Measurements from ENCODE around the gene SLC16A13.
"Not testable (repeated sequence)": the region's sequence is repeated elsewhere in the genome, so short reads cannot be mapped to it uniquely, and the experiment has no call there.

SLC16A13 gene

DNA sequence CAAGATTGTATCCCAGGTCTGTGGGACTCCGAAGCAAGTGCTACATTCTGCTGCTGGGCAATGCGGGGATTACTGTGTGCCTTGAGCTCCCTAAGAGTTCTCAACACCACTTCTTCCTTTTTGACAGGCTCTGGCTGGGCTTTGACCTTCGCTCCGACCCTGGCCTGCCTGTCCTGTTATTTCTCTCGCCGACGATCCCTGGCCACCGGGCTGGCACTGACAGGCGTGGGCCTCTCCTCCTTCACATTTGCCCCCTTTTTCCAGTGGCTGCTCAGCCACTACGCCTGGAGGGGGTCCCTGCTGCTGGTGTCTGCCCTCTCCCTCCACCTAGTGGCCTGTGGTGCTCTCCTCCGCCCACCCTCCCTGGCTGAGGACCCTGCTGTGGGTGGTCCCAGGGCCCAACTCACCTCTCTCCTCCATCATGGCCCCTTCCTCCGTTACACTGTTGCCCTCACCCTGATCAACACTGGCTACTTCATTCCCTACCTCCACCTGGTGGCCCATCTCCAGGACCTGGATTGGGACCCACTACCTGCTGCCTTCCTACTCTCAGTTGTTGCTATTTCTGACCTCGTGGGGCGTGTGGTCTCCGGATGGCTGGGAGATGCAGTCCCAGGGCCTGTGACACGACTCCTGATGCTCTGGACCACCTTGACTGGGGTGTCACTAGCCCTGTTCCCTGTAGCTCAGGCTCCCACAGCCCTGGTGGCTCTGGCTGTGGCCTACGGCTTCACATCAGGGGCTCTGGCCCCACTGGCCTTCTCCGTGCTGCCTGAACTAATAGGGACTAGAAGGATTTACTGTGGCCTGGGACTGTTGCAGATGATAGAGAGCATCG, 2.4 kb downstream of the SLC16A13 start:
- peak overlapping the region; percentile 95 for H3K4me3 Mint-ChIP-seq
- peaks cover 26% of the 10 kb centered on the region for H3K36me3 Mint-ChIP-seq
- peak overlapping the region; percentile 65 for H3K27ac Mint-ChIP-seq
- H3K9me3 Mint-ChIP-seq, result no peaks in the 10 kb centered on the region
- no peak for ATAC-seq
- DNase-seq (ENCODE audit: low spot score in 2 of 2), result no peak
- H3K4me1 Mint-ChIP-seq, result peaks cover 65% of the 10 kb centered on the region

DNA sequence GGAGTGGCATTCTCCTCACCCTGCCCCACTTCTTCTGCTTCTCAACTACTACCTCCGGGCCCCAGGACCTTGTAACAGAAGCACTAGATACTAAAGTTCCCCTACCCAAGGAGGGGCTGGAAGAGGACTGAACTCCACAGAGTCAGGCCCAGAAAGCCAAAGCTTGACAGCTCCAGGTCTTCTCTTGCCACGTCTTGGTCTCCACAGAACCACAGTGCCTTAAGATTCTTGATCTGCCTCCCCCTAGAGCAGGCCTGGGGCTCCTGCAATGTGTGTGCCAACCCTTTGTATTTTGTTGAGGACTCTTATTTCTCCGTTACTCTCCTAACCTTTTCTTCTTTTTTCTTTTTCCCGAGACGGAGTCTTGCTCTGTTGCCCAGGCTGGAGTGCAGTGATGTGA, 4.0 kb downstream of the SLC16A13 start:
- peaks cover 55% of the 10 kb centered on the region for H3K4me1 Mint-ChIP-seq
- DNase-seq (ENCODE audit: low spot score in 2 of 2), result no peak
- no peak overlapping the region for H3K4me3 Mint-ChIP-seq
- no peaks in the 10 kb centered on the region for H3K9me3 Mint-ChIP-seq
- ATAC-seq, result no peak
- peak overlapping the region; percentile 78 for H3K27ac Mint-ChIP-seq
- peaks cover 26% of the 10 kb centered on the region for H3K36me3 Mint-ChIP-seq

GRCh38 chr17:7041607-7042500, 6.0 kb downstream of the SLC16A13 start:
- ATAC-seq, result peak; percentile 48
- H3K4me1 Mint-ChIP-seq, result peaks cover 47% of the 10 kb centered on the region
- peaks cover 16% of the 10 kb centered on the region for H3K36me3 Mint-ChIP-seq
- H3K9me3 Mint-ChIP-seq, result no peaks in the 10 kb centered on the region
- H3K4me3 Mint-ChIP-seq, result peak overlapping the region; percentile 78
- peak overlapping the region; percentile 93 for H3K27ac Mint-ChIP-seq
- DNase-seq (ENCODE audit: low spot score in 2 of 2), result peak in 1 of 2 donors; percentile 26

DNA sequence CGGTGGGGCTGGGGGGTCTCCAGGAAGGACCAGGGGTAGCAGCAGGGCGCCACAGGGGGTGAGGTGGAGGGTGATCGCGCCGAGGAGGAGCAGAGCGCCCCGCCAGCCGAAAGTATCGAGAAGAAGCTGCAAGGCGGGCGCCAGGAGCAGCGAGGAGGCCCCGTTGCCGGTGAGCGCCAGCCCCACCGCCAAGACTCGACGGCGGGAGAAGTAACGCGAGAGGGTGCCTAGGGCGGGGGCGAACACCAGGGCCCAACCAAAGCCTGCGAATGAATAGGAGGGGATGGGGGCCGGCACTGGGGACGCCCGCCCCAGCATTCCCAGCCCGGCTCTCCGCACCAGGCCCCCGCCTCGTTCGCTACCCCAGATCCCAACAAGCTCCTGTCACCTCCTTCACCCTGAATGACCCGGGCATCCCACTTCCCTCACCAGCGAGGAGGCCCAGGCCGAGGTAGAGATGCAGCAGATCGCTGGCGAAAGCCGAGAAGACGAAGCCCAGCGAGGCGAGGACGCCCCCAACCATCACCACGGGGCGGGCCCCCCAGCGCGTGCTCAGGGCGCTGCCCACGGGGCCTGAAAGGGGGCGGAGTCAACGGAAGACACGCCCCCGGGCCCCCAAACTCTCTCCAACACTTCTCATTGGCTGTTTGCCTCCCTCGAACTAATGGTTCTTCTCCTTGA, 6.8 kb downstream of the SLC16A13 start:
- peak overlapping the region; percentile 78 for H3K4me3 Mint-ChIP-seq
- ATAC-seq (peak; percentile 55), DNase-seq (ENCODE audit: low spot score in 2 of 2) (peak; percentile 40 to 74)
- peaks cover 49% of the 10 kb centered on the region for H3K4me1 Mint-ChIP-seq
- no peaks in the 10 kb centered on the region for H3K9me3 Mint-ChIP-seq
- H3K27ac Mint-ChIP-seq, result peak overlapping the region; percentile 93
- H3K36me3 Mint-ChIP-seq, result peaks cover 19% of the 10 kb centered on the region

DNA sequence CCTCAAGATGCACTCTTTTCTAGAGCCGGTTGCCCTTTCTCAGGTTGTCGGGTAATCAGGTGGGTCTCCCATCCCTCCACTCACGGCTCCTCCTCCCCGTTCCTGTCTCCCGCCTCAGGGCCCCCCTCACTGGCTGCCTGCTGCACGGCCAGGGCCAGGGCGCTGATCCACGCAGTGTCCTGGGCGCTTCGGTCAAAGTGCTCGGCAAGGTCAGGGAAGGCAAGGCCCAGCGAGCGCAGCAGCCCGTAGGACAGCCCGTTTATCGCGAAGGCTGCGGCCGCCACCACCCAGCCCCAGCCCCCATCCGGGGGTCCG, 7.3 kb downstream of the SLC16A13 start:
- Mint-ChIP-seq H3K36me3 (peaks cover 23% of the 10 kb centered on the region), H3K4me1 (peaks cover 47% of the 10 kb centered on the region), H3K27ac (peak overlapping the region; percentile 93), H3K4me3 (peak overlapping the region; percentile 78), H3K9me3 (no peaks in the 10 kb centered on the region)
- DNase-seq (ENCODE audit: low spot score in 2 of 2) (no peak), ATAC-seq (peak; percentile 0)

DNA sequence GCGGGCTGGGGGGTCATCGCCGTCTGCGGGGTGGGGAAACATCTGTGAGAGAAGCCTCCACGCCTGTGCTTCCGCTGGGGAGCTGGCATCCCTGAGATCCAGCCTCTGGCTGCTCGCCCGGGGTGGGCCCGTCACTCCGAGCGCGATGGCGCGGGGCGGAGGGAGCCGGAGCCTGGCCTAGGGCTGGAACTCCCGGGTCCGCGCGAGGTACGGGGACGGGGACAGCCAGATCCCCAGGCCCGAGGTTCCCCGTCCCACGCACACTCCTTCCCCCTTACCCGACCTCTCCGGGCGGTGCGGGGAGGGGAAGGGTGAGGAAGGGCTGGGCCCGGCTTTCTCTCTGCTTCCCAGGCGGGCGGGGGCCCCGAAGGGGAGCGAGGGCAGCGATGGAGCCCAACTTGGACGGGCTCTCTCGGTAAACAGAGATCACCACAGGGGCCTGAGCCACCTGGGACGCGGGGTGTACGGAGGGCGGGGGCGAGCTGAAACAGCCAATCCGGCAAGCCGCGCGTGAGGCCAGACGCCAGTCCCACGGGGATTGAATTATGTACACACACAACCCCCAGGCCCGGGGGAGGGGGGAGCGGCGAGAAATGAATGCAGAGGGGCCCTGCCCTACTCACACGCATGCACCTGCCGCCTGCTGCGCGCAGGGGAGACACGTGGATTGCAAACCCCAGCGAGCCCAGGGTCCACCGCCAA, 7.8 kb downstream of the SLC16A13 start, which contains the start of gene SLC16A11:
Gene SLC16A11, minus strand, starts transcription at position 596 of the 702 bp plus-strand sequence. Its CDS starts 579 bp downstream, at position 17.
- peaks cover 42% of the 10 kb centered on the region for H3K4me1 Mint-ChIP-seq
- ATAC-seq (peak; percentile 2), DNase-seq (ENCODE audit: low spot score in 2 of 2) (peak; percentile 25 to 67)
- H3K36me3 Mint-ChIP-seq, result peaks cover 19% of the 10 kb centered on the region
- H3K4me3 Mint-ChIP-seq, result peak within 1 kb of the TSS; percentile 78
- peak within 1 kb of the TSS; percentile 93 for H3K27ac Mint-ChIP-seq
- H3K9me3 Mint-ChIP-seq, result no peaks in the 10 kb centered on the region

- ATAC-seq (no peak), DNase-seq (ENCODE audit: low spot score in 2 of 2) (no peak)
- Mint-ChIP-seq H3K4me3 (peak overlapping the region; percentile 80), H3K27ac (peak overlapping the region; percentile 92), H3K4me1 (peaks cover 44% of the 10 kb centered on the region), H3K36me3 (peaks cover 24% of the 10 kb centered on the region), H3K9me3 (no peaks in the 10 kb centered on the region)
These were observed 9.8 kb downstream of the SLC16A13 start for GRCh38 chr17:7045492-7046126.

DNA sequence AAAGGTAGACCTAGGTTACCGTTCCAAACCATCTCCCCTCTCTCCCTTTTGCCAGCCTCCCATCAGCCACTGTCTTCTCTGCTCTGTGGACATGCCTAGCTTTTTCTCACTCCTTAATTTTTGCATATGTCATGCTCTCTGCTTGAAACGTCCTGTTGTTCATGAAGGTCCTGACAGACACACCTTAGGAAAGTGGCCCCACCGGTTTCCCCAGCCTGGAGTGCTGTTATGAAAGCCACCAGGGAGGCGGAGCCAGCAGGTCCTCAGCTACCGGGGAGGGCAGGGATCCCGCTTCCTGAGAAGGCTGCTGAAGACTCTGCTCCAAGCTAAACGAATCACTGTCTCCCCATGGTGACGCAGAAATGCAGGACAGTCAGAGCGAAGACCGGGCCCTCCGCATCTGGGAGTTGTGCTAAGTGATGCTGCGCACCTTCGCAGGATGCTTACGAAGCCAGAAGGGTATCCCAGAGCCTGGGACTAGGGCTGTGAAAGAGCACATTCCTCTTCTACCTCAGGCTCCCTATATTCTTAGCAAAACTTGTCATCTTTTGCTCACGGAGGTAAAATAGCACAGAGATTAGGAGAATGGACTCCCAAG, 10.4 kb downstream of the SLC16A13 start:
- peak; percentile 19 for ATAC-seq
- H3K4me3 Mint-ChIP-seq, result peak overlapping the region; percentile 80
- DNase-seq (ENCODE audit: low spot score in 2 of 2), result peak in 1 of 2 donors; percentile 66
- peaks cover 41% of the 10 kb centered on the region for H3K4me1 Mint-ChIP-seq
- H3K9me3 Mint-ChIP-seq, result no peaks in the 10 kb centered on the region
- H3K27ac Mint-ChIP-seq, result peak overlapping the region; percentile 92
- peaks cover 18% of the 10 kb centered on the region for H3K36me3 Mint-ChIP-seq

DNA sequence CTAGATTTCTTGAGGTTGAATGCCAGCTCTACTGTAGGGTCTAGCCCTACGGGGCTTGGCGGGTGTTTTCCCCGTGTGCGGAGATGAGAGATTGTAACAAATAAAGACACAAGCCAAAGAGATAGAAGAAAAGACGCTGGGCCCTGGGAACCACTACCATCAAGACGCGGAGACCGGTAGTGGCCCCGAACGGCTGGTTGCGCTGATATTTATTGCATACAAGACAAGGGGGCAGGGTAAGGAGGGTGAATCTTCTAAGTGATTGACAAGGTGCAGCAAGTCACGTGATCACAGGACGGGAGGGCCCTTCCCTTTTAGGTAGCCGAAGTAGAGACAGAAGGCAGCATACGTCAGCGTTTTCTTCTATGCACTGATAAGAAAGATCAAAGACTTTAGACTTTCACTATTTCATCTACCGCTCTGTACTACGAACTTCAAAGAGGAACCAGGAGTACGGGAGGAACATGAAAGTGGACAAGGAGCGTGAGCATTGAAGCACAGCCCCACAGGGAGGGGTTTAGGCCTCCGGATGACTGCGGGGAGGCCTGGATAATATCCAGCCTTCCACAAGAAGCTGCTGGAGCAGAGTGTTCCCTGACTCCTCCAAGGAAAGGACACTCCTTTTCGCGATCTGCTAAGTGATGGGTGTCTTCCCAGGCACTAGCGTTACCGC, 11.0 kb downstream of the SLC16A13 start:
- ATAC-seq (peak; percentile 19), DNase-seq (ENCODE audit: low spot score in 2 of 2) (peak; percentile 36 to 80)
- Mint-ChIP-seq H3K36me3 (peaks cover 17% of the 10 kb centered on the region), H3K27ac (peak overlapping the region; percentile 92), H3K4me3 (peak overlapping the region; percentile 80), H3K4me1 (peaks cover 35% of the 10 kb centered on the region)
- not testable (repeated sequence) for H3K9me3 Mint-ChIP-seq

DNA sequence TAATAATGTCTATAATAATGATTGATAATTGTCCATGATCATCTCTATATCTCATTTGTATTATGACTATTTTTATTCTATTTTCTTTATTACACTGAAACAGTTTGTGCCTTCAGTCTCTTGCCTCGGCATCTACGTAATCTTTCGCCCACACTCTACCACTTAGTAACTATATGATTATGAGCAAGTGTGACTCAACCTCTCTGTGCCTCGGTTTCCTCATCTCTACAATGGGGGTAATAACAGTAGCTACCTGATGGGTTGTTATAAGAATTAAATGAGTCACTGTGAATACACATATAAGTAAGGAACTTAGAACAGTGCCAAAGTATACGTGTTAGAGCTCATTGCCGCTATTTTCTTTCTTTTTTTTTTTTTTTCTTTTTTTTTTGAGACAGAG, 11.8 kb downstream of the SLC16A13 start:
- Mint-ChIP-seq H3K36me3 (peaks cover 17% of the 10 kb centered on the region), H3K4me1 (peaks cover 32% of the 10 kb centered on the region), H3K27ac (peak overlapping the region; percentile 92), H3K9me3 (no peaks in the 10 kb centered on the region), H3K4me3 (peak overlapping the region; percentile 80)
- no peak for DNase-seq (ENCODE audit: low spot score in 2 of 2)
- ATAC-seq, result peak; percentile 81

- Mint-ChIP-seq H3K9me3 (no peaks in the 10 kb centered on the region), H3K36me3 (peaks cover 17% of the 10 kb centered on the region), H3K4me1 (peaks cover 32% of the 10 kb centered on the region), H3K27ac (no peak overlapping the region), H3K4me3 (no peak overlapping the region)
- ATAC-seq, result no peak
- DNase-seq (ENCODE audit: low spot score in 2 of 2), result no peak
These were observed 13.2 kb downstream of the SLC16A13 start for GRCh38 chr17:7048968-7049367.

- not testable (repeated sequence) for H3K4me3 Mint-ChIP-seq; H3K27ac Mint-ChIP-seq; ATAC-seq; DNase-seq (ENCODE audit: low spot score in 2 of 2); H3K9me3 Mint-ChIP-seq
- Mint-ChIP-seq H3K36me3 (peaks cover 17% of the 10 kb centered on the region), H3K4me1 (peaks cover 32% of the 10 kb centered on the region)
These were observed 14.8 kb downstream of the SLC16A13 start for GRCh38 chr17:7050583-7050982.

- peaks cover 5% of the 10 kb centered on the region for H3K36me3 Mint-ChIP-seq
- no peaks in the 10 kb centered on the region for H3K9me3 Mint-ChIP-seq
- ATAC-seq (no peak), DNase-seq (ENCODE audit: low spot score in 2 of 2) (no peak)
- H3K27ac Mint-ChIP-seq, result no peak overlapping the region
- H3K4me3 Mint-ChIP-seq, result no peak overlapping the region
- peaks cover 24% of the 10 kb centered on the region for H3K4me1 Mint-ChIP-seq
These were observed 20.6 kb downstream of the SLC16A13 start for GRCh38 chr17:7056386-7056785.
